DOHH2 (cell line): ENCODE measurements around the gene NAA11.

Experiments
- H3F3A ChIP-seq: fragments of 200-600 bp; sonication (generic), shearing (Covaris generic); 2 replicates; pipeline ENCODE4 v1.6.0; 2016; ENCODE audit warnings: antibody characterized with exemption, mild to moderate bottlenecking; ENCODE audit not compliant: control insufficient read depth, insufficient read depth
- H3K27ac ChIP-seq: fragments of 200-600 bp; sonication (generic); 2 replicates; pipeline ENCODE4 v1.5.1; 2014; ENCODE audit warnings: low read depth, mild to moderate bottlenecking, low read length, moderate library complexity
- H3K27me3 ChIP-seq: fragments of 200-600 bp; sonication (generic); 2 replicates; pipeline ENCODE4 v1.6.1; 2014; ENCODE audit warnings: mild to moderate bottlenecking, low read length, mixed read lengths; ENCODE audit not compliant: control insufficient read depth
- H3K36me3 ChIP-seq: fragments of 200-600 bp; sonication (generic); 2 replicates; pipeline ENCODE4 v1.6.1; 2014; ENCODE audit warnings: mild to moderate bottlenecking, low read length, moderate library complexity, mixed read lengths; ENCODE audit not compliant: control insufficient read depth
- H3K4me1 ChIP-seq: fragments of 200-600 bp; sonication (generic); 2 replicates; pipeline ENCODE4 v1.6.1; 2014; ENCODE audit warnings: mild to moderate bottlenecking, low read length, mixed read lengths; ENCODE audit not compliant: control insufficient read depth
- H3K4me2 ChIP-seq: fragments of 200-600 bp; sonication (generic); 2 replicates; pipeline ENCODE4 v1.6.0; 2014; ENCODE audit warnings: mild to moderate bottlenecking, low read length, moderate library complexity
- H3K4me3 ChIP-seq: fragments of 200-600 bp; sonication (generic); 2 replicates; pipeline ENCODE4 v1.5.1; 2014; ENCODE audit warnings: mild to moderate bottlenecking, low read length, mixed read lengths
- H3K79me2 ChIP-seq: fragments of 200-600 bp; sonication (generic); 2 replicates; pipeline ENCODE4 v1.6.1; 2014; ENCODE audit warnings: mild to moderate bottlenecking, low read length, mixed read lengths; ENCODE audit not compliant: control insufficient read depth
- H3K9me2 ChIP-seq: fragments of 200-600 bp; sonication (generic); replicated peaks from 2 replicates; pipeline ENCODE4 v1.6.1; 2014; ENCODE audit warnings: mild to moderate bottlenecking, low read length, mixed read lengths; ENCODE audit not compliant: control insufficient read depth
- H3K9me3 ChIP-seq: fragments of 200-600 bp; sonication (generic); 2 replicates; pipeline ENCODE4 v1.6.1; 2014; ENCODE audit warnings: antibody characterized with exemption, low read length, mixed read lengths; ENCODE audit not compliant: control insufficient read depth, insufficient read depth
- H4K20me1 ChIP-seq: fragments of 200-600 bp; sonication (generic); 2 replicates; pipeline ENCODE4 v1.6.0; 2014; ENCODE audit warnings: low read depth, mild to moderate bottlenecking, antibody characterized with exemption, low read length, moderate library complexity; ENCODE audit not compliant: control insufficient read depth, insufficient read depth
- CTCF ChIP-seq: fragments of 200-600 bp; sonication (generic); IDR thresholded peaks from one replicate; pipeline ENCODE4 v1.5.1; 2014; ENCODE audit warnings: antibody characterized with exemption, mild to moderate bottlenecking, low read depth, low read length; ENCODE audit not compliant: poor library complexity, severe bottlenecking
- EZH2phosphoT487 ChIP-seq: fragments of 200-600 bp; sonication (generic); IDR thresholded peaks from 2 replicates; pipeline ENCODE4 v1.6.1; 2017; ENCODE audit warnings: borderline replicate concordance, mild to moderate bottlenecking, antibody characterized with exemption, low read length, moderate library complexity, mixed read lengths

NAA11 gene

GRCh38 chr4:79331126-79331876 is 5.4 kb upstream of the NAA11 start:
- H3K4me3 ChIP-seq = no peak overlapping the region
- H3F3A ChIP-seq = no peaks in the 10 kb centered on the region
- no peaks in the 10 kb centered on the region for H4K20me1 ChIP-seq
- no peaks in the 10 kb centered on the region for H3K27me3 ChIP-seq
- no peak for TF ChIP-seq EZH2phosphoT487
- TF ChIP-seq CTCF = no peak
- no peaks in the 10 kb centered on the region for H3K36me3 ChIP-seq
- H3K79me2 ChIP-seq = no peaks in the 10 kb centered on the region
- no peaks in the 10 kb centered on the region for H3K4me1 ChIP-seq
- H3K9me3 ChIP-seq = no peaks in the 10 kb centered on the region
- H3K4me2 ChIP-seq = no peak overlapping the region
- no peaks in the 10 kb centered on the region for H3K9me2 ChIP-seq
- no peak overlapping the region for H3K27ac ChIP-seq

GRCh38 chr4:79330720-79331119 is 4.9 kb upstream of the NAA11 start:
- H3K9me3 ChIP-seq = no peaks in the 10 kb centered on the region
- H3F3A ChIP-seq = no peaks in the 10 kb centered on the region
- no peak overlapping the region for H3K27ac ChIP-seq
- H3K4me2 ChIP-seq = no peak overlapping the region
- H3K9me2 ChIP-seq = no peaks in the 10 kb centered on the region
- H3K79me2 ChIP-seq = no peaks in the 10 kb centered on the region
- H3K36me3 ChIP-seq = no peaks in the 10 kb centered on the region
- no peaks in the 10 kb centered on the region for H3K4me1 ChIP-seq
- H3K4me3 ChIP-seq = no peak overlapping the region
- TF ChIP-seq CTCF (no peak), EZH2phosphoT487 (no peak)
- no peaks in the 10 kb centered on the region for H3K27me3 ChIP-seq
- H4K20me1 ChIP-seq = no peaks in the 10 kb centered on the region

- H3K9me2 ChIP-seq = no peaks in the 10 kb centered on the region
- no peak overlapping the region for H3K4me2 ChIP-seq
- no peak overlapping the region for H3K4me3 ChIP-seq
- H4K20me1 ChIP-seq = no peaks in the 10 kb centered on the region
- H3K27me3 ChIP-seq = no peaks in the 10 kb centered on the region
- no peaks in the 10 kb centered on the region for H3F3A ChIP-seq
- H3K4me1 ChIP-seq = no peaks in the 10 kb centered on the region
- H3K36me3 ChIP-seq = no peaks in the 10 kb centered on the region
- no peak overlapping the region for H3K27ac ChIP-seq
- no peaks in the 10 kb centered on the region for H3K79me2 ChIP-seq
- no peaks in the 10 kb centered on the region for H3K9me3 ChIP-seq
- no peak for TF ChIP-seq CTCF
- no peak for TF ChIP-seq EZH2phosphoT487
Observed at GRCh38 chr4:79325436-79325835, 425 bp downstream of the NAA11 start.
